LHCN-M2 (cell line): ENCODE results near the gene IFT172. TPM values are rescaled to one million over a fixed set of nuclear protein-coding genes. Genes with fewer than 3 reads are reported as not detected.
A peak's percentile ranks its signal among the peaks of the same experiment; 100 is the strongest.
"Not testable (repeated sequence)": the region's sequence is repeated elsewhere in the genome, so short reads cannot be mapped to it uniquely, and the experiment has no call there.

Source experiments
- DNase-seq: peaks from one replicate; pipeline ENCODE4 v3.0.0-alpha.2; 2012; ENCODE audit warnings: low read depth
- total RNA-seq: library from RNA; depleted of rRNA; stranded (reverse); fragments of >200 nt; gene quantifications from 2 replicates; pipeline ENCODE4 v1.2.3, GENCODE V29; 2014

The IFT172 gene
- total RNA-seq, 1 experiment from 2014 or later = 7.4 TPM

DNA sequence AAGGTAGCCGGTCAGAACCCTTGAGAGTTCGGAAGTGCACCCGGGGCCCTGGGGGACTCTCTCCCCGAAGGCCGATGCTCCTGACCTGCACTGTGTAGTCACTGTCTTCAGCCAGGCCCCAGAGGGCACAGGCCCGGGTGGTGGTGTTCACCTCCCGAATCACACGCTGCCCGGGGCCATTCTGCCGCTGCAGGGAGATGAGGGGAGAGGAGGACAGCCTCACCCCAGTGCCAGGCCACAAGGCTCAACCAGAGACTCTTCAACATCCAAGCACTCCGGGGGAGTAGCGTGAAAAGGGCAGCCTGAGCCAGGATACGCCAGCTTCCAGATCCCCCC, 4.4 kb upstream of the IFT172 start:
- no peak for DNase-seq

DNA sequence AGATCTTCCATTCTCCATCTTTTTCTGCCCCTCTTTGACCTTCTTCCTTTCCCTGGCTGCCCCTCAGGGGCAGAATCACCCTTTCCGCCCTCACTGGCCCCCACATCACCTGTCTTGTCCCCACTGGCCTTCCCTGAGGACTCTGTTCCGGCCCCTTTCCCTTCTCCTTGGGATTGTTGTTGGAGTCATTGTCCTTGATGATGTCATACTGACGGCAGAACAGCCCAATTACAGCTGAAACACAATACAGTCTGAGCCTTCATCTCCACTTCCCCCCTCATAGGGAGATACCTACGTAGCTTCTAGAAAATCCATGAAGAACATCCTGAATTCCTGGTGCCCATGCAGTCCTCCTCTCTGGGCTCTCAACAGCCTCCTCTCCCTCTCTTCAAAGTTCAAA, 3.0 kb upstream of the IFT172 start:
- no peak for DNase-seq

DNA sequence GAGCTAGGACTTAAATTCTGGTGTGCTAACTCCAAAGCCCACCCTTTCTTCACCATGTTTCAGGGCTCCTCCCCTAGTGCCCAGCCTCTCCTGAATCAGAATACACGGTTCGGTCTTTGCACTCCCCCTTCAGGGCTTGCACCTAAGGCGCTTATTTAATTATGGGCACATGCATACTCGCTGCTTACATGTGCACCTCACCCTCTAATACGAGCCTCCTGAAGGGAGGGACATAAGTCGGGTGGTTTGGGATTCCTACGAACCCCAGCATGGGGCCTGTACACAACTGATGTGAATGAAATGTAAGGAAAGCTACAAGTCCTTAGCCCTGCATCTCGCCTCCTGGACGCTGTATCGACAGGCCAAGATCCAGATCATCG, 435 bp downstream of the IFT172 start:
- no peak for DNase-seq

DNA sequence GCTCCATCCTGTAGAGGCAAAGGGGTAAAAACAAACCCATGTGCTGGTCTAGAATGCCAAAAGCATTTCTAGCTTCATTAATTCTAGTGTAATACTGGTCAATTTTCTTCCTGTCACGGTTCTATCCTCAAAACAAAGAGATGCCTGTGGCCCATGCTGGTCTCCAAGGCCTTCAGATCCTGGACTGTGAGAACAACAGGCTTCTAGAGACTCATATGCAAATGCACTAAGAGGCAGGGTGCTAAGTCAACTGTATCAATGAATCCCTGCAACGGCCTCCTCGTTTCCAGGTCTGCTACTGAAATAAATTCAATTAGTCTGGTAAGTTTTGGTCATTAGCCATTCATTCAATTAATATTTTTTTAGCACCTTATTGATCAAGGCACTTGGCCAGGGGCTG, 4.0 kb downstream of the IFT172 start:
- no peak for DNase-seq

GRCh38 chr2:27471961-27472360, 17.6 kb downstream of the IFT172 start:
- no peak for DNase-seq

DNA sequence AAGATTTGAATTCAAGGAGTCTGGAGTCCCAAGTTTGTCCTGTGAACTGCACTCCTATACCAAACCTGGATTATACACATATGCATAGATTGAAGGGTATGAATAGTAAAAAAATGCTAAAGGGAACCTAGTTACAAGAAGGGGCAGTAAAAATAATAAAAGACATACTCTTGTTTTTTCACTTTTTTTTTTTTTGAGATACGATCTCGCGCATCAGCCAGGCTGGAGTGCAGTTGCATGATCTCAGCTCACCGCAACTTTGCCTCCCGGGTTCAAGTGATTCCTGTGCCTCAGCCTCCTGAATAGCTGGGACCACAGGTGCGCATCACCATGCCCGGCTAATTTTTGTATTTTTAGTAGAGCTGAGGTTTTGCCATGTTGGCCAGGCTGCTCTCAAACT, 25.1 kb downstream of the IFT172 start:
- DNase-seq = no peak

- DNase-seq = no peak
These were observed 28.4 kb downstream of the IFT172 start for GRCh38 chr2:27461118-27461517.

GRCh38 chr2:27453968-27454367, 35.6 kb downstream of the IFT172 start:
- no peak for DNase-seq

DNA sequence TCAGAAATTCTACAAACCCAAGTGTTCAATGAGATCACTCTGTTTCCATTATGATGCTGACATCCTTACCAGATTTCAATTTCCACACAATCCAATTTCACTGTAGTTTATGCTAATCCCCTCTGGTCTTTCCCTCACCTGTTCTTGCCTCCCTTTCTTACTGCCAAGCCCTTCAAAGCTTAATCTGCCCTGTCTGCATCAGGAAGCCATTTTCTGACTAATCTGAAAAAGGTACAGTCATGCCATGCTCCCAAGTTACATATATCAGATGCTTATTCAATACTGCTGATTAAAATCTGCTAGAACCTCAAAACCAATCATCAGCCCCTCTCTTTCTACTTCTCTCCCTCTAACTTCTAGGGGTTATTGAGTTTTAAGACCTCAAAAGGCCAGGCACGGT, 38.4 kb downstream of the IFT172 start:
- no peak for DNase-seq

DNA sequence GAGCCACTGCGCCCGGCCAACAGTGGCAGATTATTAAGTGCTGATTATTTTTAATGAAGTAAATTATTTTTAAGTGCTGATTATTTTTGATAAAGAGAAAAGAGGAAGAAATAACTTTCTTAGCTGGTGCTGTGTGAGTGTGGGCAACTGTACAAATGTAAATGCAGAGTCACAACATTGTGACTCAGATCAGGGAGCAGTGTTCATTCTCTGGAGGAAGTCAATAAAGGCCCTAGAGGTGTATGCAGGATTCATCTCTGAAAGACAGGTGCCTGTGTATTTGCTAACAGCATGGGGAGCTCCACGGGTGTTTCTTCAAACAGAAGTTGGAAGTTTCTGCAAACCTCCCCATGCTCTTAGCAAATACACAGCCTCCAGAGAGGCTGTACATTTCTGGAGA, 41.2 kb downstream of the IFT172 start:
- DNase-seq = no peak

- DNase-seq = no peak
These were observed 43.5 kb downstream of the IFT172 start for GRCh38 chr2:27446057-27446456.

GRCh38 chr2:27445615-27446014, 43.9 kb downstream of the IFT172 start:
- no peak for DNase-seq

GRCh38 chr2:27445155-27445554, 44.4 kb downstream of the IFT172 start:
- no peak for DNase-seq

GRCh38 chr2:27442920-27443282, 46.6 kb downstream of the IFT172 start:
- DNase-seq = no peak

DNA sequence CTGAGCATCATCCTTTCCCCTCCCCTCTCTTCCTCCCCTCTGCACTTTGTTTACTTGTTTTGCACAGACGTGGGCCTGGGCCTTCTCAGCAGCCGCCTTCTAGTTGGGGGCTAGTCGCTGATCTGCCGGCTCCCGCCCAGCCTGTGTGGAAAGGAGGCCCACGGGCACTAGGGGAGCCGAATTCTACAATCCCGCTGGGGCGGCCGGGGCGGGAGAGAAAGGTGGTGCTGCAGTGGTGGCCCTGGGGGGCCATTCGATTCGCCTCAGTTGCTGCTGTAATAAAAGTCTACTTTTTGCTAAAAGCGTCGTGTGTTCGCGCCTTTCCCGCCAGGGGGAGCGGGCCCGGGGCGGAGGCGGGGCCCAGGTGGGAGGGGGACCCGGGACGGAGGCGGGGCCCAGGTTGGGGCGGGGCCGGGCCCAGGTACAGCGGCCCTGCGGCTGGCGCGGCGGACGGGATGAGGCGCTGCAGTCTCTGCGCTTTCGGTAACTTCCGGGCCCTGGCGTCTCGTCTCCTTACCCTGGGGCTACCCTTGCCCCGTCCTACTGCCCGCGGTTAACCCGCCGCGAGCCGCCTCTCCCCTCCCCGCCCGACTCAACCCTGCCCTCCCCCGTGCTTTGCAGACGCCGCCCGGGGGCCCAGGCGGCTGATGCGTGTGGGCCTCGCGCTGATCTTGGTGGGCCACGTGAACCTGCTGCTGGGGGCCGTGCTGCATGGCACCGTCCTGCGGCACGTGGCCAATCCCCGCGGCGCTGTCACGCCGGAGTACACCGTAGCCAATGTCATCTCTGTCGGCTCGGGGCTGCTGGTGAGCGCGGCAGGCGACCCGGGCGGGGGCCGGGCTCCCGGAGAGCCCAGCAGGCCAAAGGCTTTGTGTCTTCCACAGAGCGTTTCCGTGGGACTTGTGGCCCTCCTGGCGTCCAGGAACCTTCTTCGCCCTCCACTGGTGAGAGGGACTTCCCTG, 47.3 kb downstream of the IFT172 start, which contains the start of gene KRTCAP3:
Gene KRTCAP3, plus strand, starts transcription at position 424 of the 962 bp plus-strand sequence. Its CDS starts 32 bp downstream, at position 456.
- no peak for DNase-seq

- no peak for DNase-seq
These were observed 48.2 kb downstream of the IFT172 start for GRCh38 chr2:27441226-27441926.

DNA sequence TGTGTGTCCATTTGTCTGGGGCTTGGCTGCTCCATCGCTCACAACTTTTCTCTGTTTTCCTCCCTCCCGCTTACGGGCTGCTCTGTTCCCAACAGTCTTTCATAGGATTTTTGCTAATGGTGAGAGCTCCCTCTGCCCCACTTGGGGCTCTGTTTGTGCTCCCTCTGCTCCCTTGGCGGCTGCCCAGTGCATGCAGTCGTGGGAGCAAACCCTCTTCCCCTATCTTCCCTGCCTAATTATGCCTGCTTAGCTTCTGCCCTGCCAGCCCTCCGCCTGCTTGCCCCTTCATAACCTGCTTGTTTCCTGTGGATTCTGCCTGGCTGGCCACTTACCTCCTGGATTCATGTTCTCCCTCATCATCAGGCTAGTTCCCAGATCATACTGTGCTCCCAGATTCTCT, 53.9 kb downstream of the IFT172 start:
- DNase-seq = no peak

- DNase-seq = peak; percentile 62
These were observed 58.1 kb downstream of the IFT172 start for GRCh38 chr2:27431395-27431794.

DNA sequence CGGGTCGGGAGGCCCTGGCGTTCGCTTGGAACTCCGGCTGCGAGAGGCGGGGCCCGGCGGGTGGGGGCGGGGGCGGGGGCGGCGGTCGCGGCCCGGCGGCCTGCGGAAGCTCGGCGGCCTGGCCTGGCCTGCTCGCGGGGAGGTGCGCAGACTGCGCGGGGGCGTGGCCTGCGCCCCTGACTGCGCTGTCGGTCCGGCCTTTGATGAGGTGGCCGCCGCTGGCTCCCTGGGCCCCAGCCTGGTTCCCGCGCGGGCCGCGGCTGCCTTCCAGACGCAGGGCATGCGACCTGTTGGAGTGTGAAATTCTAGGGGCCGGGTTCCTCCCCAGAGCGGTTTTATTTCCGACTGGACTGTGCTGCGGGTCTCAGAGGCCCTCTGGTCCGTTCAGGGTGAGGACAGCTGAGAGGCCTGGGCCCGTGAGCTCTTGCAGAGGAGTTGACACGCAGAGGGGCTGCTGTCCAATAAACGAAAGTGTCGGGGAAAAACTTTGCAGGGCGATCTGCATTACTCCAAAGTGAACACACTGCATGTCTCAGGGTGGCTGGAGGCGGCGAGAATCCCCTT, 60.5 kb downstream of the IFT172 start:
- peak; percentile 78 for DNase-seq

GRCh38 chr2:27428213-27428977, 61.1 kb downstream of the IFT172 start, which contains the start of gene NRBP1:
TSS of gene NRBP1 (plus strand) at chr2:27428631. CDS start at chr2:27433274, 4,643 bp downstream.
- peak; percentile 84 for DNase-seq

DNA sequence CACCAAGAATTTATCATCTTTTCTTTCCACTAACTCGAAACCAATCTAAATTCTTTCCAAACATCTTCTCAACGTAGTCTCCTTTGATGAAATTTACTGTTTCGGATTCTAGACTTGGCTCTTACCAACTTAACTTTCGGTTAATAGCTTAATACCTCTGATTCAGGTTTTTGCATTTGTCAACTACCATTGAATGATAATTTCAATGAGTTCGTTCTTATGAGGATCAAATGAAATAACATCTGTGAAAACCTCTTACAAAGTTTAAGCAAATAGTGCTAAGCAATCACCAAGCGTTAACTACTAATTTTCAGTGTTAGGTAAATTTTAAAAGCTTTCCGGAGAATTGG, 61.7 kb downstream of the IFT172 start:
- DNase-seq = no peak

- not testable (repeated sequence) for DNase-seq
These were observed 64.5 kb downstream of the IFT172 start for GRCh38 chr2:27425039-27425438.
